GM12872 (cell line): Measurements from ENCODE around the gene TFEB.

Source experiments
- CTCF ChIP-seq: IDR thresholded peaks from 3 replicates; pipeline ENCODE4 v1.5.1; 2011; ENCODE audit warnings: low read depth, mild to moderate bottlenecking, low read length, moderate library complexity; ENCODE audit not compliant: insufficient read depth

TFEB gene

GRCh38 chr6:41779336-41779735, 43.9 kb upstream of the TFEB start:
- no peak for TF ChIP-seq CTCF

GRCh38 chr6:41778895-41779294, 43.5 kb upstream of the TFEB start:
- no peak for TF ChIP-seq CTCF

- TF ChIP-seq CTCF = no peak
Measured at GRCh38 chr6:41777551-41778285, 42.3 kb upstream of the TFEB start.

- TF ChIP-seq CTCF = no peak
Measured at GRCh38 chr6:41775293-41775882, 40.0 kb upstream of the TFEB start.

- TF ChIP-seq CTCF = no peak
Measured at GRCh38 chr6:41774841-41775240, 39.4 kb upstream of the TFEB start.

- TF ChIP-seq CTCF = no peak
Measured at GRCh38 chr6:41771058-41771983, 35.9 kb upstream of the TFEB start.

- no peak for TF ChIP-seq CTCF
Measured at GRCh38 chr6:41770381-41771057, 35.1 kb upstream of the TFEB start.
